ENCODE data around the gene RORC. TPM values are rescaled to one million over a fixed set of nuclear protein-coding genes. Genes with fewer than 3 reads are reported as not detected.
"Not testable (repeated sequence)": the region's sequence is repeated elsewhere in the genome, so short reads cannot be mapped to it uniquely, and the experiment has no call there.

RORC gene
- total RNA-seq, 2 experiments from 2014 or later, result 1.4 to 1.6 TPM

GRCh38 chr1:151858886-151859665 is 27.5 kb upstream of the RORC start:
- H3K4me1 Mint-ChIP-seq (ENCODE audit: low read depth), result no peaks in the 10 kb centered on the region
- no peaks in the 10 kb centered on the region for H3K36me3 Mint-ChIP-seq (ENCODE audit: low read depth)
- H3K9me3 Mint-ChIP-seq, result no peaks in the 10 kb centered on the region
- CTCF ChIA-PET, result interaction anchor here (0.6 to 1.1 kb wide), 2 partner anchors 11 to 279 kb away, joined by 3 read pairs; no protein-coding TSS in a partner anchor
- H3K27ac Mint-ChIP-seq, result no peak overlapping the region
- no peak for DNase-seq
- no peak overlapping the region for H3K4me3 Mint-ChIP-seq
- intact Hi-C loops (cut with micrococcal nuclease), result no loop called here
- peaks cover 5% of the 10 kb centered on the region for H3K27me3 Mint-ChIP-seq (ENCODE audit: low read depth)

DNA sequence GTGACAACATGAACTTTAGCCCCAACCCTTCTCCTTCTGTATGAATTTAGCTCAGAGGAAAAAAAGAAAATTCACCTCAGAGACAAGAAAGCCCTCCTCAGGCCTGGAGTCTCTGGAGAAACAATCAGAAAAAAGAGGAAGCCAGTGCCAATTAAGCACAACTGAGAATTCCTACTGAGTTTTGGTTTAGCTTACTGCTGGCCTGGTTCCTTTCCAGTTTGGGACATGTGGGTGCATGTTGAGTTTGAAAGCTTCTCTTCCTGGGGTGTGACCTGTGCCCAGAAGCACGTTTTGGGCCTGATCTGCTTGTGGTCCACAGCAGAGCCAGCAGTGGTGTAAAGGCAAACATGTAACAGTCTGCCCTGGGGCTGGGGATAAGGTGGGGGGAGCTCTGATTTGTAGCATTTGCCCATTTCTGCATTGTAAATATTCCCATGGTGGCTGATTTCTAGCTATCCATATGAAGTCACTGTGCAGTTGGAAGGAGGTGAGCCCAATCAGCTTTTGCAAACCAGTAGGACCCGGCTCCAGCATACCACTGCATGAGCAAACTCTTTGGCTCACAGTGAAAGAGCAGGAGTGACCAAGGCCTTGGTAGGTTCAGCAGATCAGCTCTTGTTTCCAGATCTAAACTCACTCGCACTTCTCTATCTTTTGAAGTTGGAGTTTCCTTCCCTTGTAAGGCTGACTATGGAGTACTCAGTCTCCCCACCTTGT is 26.6 kb upstream of the RORC start:
- intact Hi-C loops (cut with micrococcal nuclease), result no loop called here
- no peaks in the 10 kb centered on the region for H3K9me3 Mint-ChIP-seq
- H3K4me3 Mint-ChIP-seq, result no peak overlapping the region
- CTCF ChIA-PET, result interaction anchor here (0.6 to 1.1 kb wide), 3 partner anchors 18 to 278 kb away, joined by 3 read pairs; no protein-coding TSS in a partner anchor
- H3K36me3 Mint-ChIP-seq (ENCODE audit: low read depth), result no peaks in the 10 kb centered on the region
- H3K27ac Mint-ChIP-seq, result no peak overlapping the region
- no peaks in the 10 kb centered on the region for H3K4me1 Mint-ChIP-seq (ENCODE audit: low read depth)
- H3K27me3 Mint-ChIP-seq (ENCODE audit: low read depth), result peaks cover 5% of the 10 kb centered on the region
- no peak for DNase-seq

DNA sequence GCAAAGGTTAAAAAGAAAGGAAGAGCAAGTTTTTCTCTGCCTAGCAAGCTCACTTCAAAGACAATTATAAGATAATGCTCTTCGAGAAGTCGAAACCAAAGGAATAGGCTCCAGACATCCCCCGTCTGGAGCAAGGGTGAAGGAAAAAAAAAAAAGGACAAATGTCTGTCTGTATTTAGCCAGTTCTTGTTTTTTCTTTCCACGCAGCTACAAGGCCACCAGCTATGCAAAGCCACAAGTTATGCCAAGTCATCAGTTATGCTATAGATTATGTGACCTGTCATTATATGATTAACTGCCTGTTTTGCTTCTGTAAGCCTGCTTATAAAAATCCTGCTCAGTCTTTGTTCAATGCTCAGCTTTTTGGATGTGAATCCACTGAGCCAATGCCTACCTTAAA is 24.3 kb upstream of the RORC start:
- DNase-seq, result no peak
- Mint-ChIP-seq H3K4me1 (ENCODE audit: low read depth) (no peaks in the 10 kb centered on the region), H3K4me3 (no peak overlapping the region), H3K27me3 (ENCODE audit: low read depth) (no peaks in the 10 kb centered on the region), H3K27ac (no peak overlapping the region), H3K9me3 (no peaks in the 10 kb centered on the region), H3K36me3 (ENCODE audit: low read depth) (no peaks in the 10 kb centered on the region)
- intact Hi-C loops (cut with micrococcal nuclease), result no loop called here
- CTCF ChIA-PET, result interaction anchor here (0.6 to 1.1 kb wide), 2 partner anchors 10 to 14 kb away, joined by 3 to 4 read pairs; no protein-coding TSS in a partner anchor

DNA sequence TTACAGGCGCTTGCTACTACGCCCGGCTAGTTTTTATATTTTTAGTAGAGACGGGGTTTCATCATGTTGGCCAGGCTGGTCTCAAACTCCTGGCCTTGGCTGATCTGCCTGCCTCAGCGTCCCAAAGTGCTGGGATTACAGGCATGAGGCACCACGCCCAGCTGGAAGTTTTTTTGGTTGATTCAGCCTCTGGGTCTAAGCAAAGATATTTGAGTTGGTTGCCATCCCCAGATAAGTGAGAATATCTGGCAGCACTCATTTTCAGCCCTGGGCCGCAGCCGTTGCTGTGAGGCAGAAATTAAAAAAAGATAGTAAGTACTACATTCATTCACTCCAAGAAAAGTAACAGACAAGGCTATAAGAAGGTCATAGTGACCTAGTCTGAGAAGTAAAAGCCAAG is 23.9 kb upstream of the RORC start:
- H3K9me3 Mint-ChIP-seq; H3K4me1 Mint-ChIP-seq (ENCODE audit: low read depth); H3K4me3 Mint-ChIP-seq; H3K27ac Mint-ChIP-seq; H3K27me3 Mint-ChIP-seq (ENCODE audit: low read depth); intact Hi-C loops (cut with micrococcal nuclease); DNase-seq; H3K36me3 Mint-ChIP-seq (ENCODE audit: low read depth): not testable (repeated sequence)
- CTCF ChIA-PET, result interaction anchor here (1.1 kb wide), 1 partner anchor 10 kb away, joined by 3 read pairs; no protein-coding TSS in a partner anchor

DNA sequence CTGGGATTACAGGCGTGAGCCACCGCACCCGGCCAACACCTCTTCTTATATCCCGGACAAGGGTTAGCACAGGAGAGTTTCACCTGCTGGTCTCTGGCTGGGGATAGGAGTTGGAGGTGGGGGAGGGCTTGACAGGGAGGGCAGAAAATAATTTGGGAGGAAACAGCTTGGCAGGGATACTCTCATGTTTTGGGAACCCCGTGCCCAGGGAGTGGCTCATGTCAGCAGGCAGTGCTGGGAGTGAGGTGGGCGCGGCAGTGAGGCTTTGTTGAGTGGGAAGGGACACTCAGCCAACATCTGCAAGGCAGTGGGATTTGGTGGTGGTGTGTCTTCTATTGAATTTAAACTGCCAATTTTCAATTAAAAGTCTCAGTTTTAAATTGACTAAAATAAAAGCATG is 23.1 kb upstream of the RORC start:
- CTCF ChIA-PET, result no interaction called here
- intact Hi-C loops (cut with micrococcal nuclease), result no loop called here

GRCh38 chr1:151853411-151853943 is 21.9 kb upstream of the RORC start, which contains the start of gene THEM5:
Gene THEM5, minus strand, starts transcription at chr1:151853712. Its CDS starts 147 bp downstream, at chr1:151853565.
- peak; percentile 27 for DNase-seq
- intact Hi-C loops (cut with micrococcal nuclease), result no loop called here
- CTCF ChIA-PET, result no interaction called here
- no peaks in the 10 kb centered on the region for H3K36me3 Mint-ChIP-seq (ENCODE audit: low read depth)
- H3K27ac Mint-ChIP-seq, result no peak within 1 kb of the TSS
- no peaks in the 10 kb centered on the region for H3K27me3 Mint-ChIP-seq (ENCODE audit: low read depth)
- no peaks in the 10 kb centered on the region for H3K9me3 Mint-ChIP-seq
- no peak within 1 kb of the TSS for H3K4me3 Mint-ChIP-seq
- peaks cover 10% of the 10 kb centered on the region for H3K4me1 Mint-ChIP-seq (ENCODE audit: low read depth)

More for the DNA sequence above, 23.1 kb upstream of the RORC start:
- H3K4me3 Mint-ChIP-seq, result no peak overlapping the region
- no peaks in the 10 kb centered on the region for H3K36me3 Mint-ChIP-seq (ENCODE audit: low read depth)
- H3K27me3 Mint-ChIP-seq (ENCODE audit: low read depth), result no peaks in the 10 kb centered on the region
- no peak for DNase-seq
- H3K9me3 Mint-ChIP-seq, result no peaks in the 10 kb centered on the region
- no peak overlapping the region for H3K27ac Mint-ChIP-seq
- peaks cover under 1% of the 10 kb centered on the region for H3K4me1 Mint-ChIP-seq (ENCODE audit: low read depth)

DNA sequence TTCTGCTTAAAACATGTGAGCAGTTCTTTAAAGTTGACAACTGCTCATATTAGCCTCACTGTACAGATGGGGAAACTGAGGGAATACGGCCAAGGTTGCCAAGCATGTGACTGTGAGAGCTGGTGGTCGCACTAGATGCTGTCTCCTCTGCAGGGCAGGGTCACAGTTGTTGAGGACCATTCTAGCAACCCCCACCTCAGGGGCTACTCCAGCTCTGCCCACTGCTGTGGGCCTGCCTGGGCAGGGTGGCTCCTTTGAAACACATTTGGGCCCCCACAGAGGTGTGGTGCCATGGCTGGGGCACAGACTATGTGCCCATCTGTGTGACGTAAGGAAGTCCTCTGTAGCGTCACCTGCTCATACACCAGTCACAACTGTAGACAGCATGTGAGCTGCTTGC is 21.1 kb upstream of the RORC start:
- no peak overlapping the region for H3K27ac Mint-ChIP-seq

DNA sequence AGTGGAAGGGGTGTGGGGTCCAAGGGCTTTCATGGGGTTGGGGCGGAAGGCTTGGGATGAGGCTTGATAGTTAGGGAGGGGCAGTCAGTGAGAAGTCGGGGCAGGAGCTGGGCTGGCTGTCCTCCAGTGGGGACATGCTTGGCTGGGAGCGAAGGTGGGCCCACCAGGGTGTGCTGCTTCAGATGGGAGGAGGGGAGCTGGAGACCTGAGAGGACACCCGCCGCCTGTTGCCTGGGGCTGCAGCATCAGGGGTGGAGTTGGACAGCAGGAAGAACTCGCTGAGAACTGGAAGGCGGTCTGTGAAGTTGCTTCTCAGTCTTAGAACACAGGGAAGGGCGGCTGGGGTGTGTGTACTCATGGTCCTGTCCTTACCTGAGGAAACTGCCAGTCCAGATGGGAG is 20.3 kb upstream of the RORC start:
- H3K36me3 Mint-ChIP-seq (ENCODE audit: low read depth), result no peaks in the 10 kb centered on the region
- H3K27me3 Mint-ChIP-seq (ENCODE audit: low read depth), result no peaks in the 10 kb centered on the region
- peaks cover 16% of the 10 kb centered on the region for H3K4me1 Mint-ChIP-seq (ENCODE audit: low read depth)
- intact Hi-C loops (cut with micrococcal nuclease), result no loop called here
- H3K27ac Mint-ChIP-seq, result no peak overlapping the region
- H3K9me3 Mint-ChIP-seq, result no peaks in the 10 kb centered on the region
- H3K4me3 Mint-ChIP-seq, result no peak overlapping the region
- CTCF ChIA-PET, result no interaction called here
- DNase-seq, result no peak

More for the DNA sequence above, 21.1 kb upstream of the RORC start:
- no peaks in the 10 kb centered on the region for H3K36me3 Mint-ChIP-seq (ENCODE audit: low read depth)
- peaks cover 15% of the 10 kb centered on the region for H3K4me1 Mint-ChIP-seq (ENCODE audit: low read depth)
- no peak overlapping the region for H3K4me3 Mint-ChIP-seq
- intact Hi-C loops (cut with micrococcal nuclease), result no loop called here
- H3K9me3 Mint-ChIP-seq, result no peaks in the 10 kb centered on the region
- CTCF ChIA-PET, result interaction anchor here (0.6 kb wide), 1 partner anchor 414 kb away, joined by 4 read pairs; no protein-coding TSS in a partner anchor
- H3K27me3 Mint-ChIP-seq (ENCODE audit: low read depth), result no peaks in the 10 kb centered on the region
- no peak for DNase-seq

DNA sequence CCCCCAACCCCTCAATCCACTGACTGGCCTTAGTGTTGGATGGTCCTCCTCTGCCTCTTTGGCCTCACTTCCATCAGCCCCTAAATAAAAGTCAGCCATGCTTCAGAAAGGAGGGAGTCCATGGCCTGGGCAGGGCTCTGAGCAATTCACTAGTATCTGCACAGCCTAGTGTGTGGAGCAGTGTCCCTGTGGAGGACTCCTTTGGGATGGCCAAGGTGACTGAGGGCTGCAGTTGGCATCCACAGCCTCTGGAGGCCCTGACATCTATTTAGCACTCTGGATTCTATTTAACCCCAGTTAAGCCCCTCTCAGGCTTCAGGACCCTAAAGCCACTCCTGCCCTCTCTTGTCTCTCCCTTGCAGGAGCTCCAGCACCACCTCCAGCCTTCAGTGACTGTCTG is 18.3 kb upstream of the RORC start:
- no peaks in the 10 kb centered on the region for H3K27me3 Mint-ChIP-seq (ENCODE audit: low read depth)
- intact Hi-C loops (cut with micrococcal nuclease), result loop anchor here (5.0 kb wide), 1 partner anchor 32 kb away; no protein-coding TSS in a partner anchor
- H3K27ac Mint-ChIP-seq, result no peak overlapping the region
- H3K4me3 Mint-ChIP-seq, result no peak overlapping the region
- H3K4me1 Mint-ChIP-seq (ENCODE audit: low read depth), result peaks cover 26% of the 10 kb centered on the region
- no peak for DNase-seq
- peaks cover 9% of the 10 kb centered on the region for H3K36me3 Mint-ChIP-seq (ENCODE audit: low read depth)
- CTCF ChIA-PET, result interaction anchor here (1.2 kb wide), 1 partner anchor 10 kb away, joined by 3 read pairs; the partner anchor contains the start of gene C2CD4D
- no peaks in the 10 kb centered on the region for H3K9me3 Mint-ChIP-seq

GRCh38 chr1:151849126-151849525 is 17.5 kb upstream of the RORC start:
- intact Hi-C loops (cut with micrococcal nuclease), result loop anchor here (5.0 kb wide), 1 partner anchor 33 kb away; no protein-coding TSS in a partner anchor
- no peak overlapping the region for H3K4me3 Mint-ChIP-seq

DNA sequence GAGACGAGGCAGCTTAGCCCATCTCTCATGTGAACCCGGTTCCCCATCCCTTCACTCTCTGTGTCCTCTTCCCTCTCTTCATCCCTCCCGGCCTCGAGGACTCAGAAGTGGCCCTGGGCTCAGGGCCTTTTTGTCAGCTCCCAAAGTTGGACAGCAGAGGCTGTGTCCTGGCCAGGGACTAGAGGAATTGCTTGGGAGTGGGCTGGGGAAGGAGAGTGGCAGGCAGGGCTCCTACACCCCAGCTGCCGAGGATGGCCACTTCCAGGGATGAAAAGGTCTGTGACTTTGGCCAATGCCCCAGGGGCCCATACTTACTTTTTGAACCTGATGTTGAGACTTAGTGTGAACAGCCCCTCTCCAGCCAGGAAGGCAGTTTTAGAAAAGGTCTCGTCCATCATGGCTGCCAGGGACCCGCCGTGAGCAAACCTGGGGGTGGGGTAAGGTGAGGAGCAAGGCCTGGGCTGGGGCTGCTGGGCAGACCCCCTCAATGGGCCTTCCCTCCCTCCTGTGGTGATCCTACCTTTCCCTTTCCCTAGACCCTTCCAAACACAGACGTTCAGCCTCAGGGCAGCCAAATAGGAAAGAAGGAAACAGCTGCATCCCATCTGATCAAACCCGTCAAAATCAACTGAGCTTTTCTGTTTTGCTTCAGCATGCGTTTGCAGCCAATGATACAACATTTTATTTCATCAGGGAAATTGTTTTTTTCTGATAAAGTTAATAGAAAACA is 16.4 kb upstream of the RORC start:
- Mint-ChIP-seq H3K27me3 (ENCODE audit: low read depth) (no peaks in the 10 kb centered on the region), H3K4me3 (no peak overlapping the region), H3K27ac (peak overlapping the region; percentile 56), H3K36me3 (ENCODE audit: low read depth) (peaks cover 12% of the 10 kb centered on the region), H3K4me1 (ENCODE audit: low read depth) (peaks cover 26% of the 10 kb centered on the region), H3K9me3 (no peaks in the 10 kb centered on the region)
- no peak for DNase-seq
- CTCF ChIA-PET, result interaction anchor here (0.6 to 1.1 kb wide), 3 partner anchors 11 to 154 kb away, joined by 3 to 5 read pairs (median 4); no protein-coding TSS in a partner anchor
- intact Hi-C loops (cut with micrococcal nuclease), result loop anchor here (1.0 to 5.0 kb wide), 2 partner anchors 9 to 34 kb away; partner anchors contain the start of gene C2CD4D

More at GRCh38 chr1:151849126-151849525, 17.5 kb upstream of the RORC start:
- H3K36me3 Mint-ChIP-seq (ENCODE audit: low read depth), result peaks cover 12% of the 10 kb centered on the region
- H3K4me1 Mint-ChIP-seq (ENCODE audit: low read depth), result peaks cover 26% of the 10 kb centered on the region
- no peak for DNase-seq
- CTCF ChIA-PET, result interaction anchor here (1.2 kb wide), 1 partner anchor 9 kb away, joined by 3 read pairs; the partner anchor contains the start of gene C2CD4D
- no peaks in the 10 kb centered on the region for H3K27me3 Mint-ChIP-seq (ENCODE audit: low read depth)
- H3K9me3 Mint-ChIP-seq, result no peaks in the 10 kb centered on the region
- peak overlapping the region; percentile 1 for H3K27ac Mint-ChIP-seq
